HUDEP-2 (cell line): ENCODE results near the gene CPTP.

Experiments
- DNase-seq, 76 experiments: peaks; one replicate each; lab custom pipeline; 2025; ENCODE audit not compliant: unreplicated experiment in 76 of 76; lab: John Stamatoyannopoulos, UW

CPTP gene

DNA sequence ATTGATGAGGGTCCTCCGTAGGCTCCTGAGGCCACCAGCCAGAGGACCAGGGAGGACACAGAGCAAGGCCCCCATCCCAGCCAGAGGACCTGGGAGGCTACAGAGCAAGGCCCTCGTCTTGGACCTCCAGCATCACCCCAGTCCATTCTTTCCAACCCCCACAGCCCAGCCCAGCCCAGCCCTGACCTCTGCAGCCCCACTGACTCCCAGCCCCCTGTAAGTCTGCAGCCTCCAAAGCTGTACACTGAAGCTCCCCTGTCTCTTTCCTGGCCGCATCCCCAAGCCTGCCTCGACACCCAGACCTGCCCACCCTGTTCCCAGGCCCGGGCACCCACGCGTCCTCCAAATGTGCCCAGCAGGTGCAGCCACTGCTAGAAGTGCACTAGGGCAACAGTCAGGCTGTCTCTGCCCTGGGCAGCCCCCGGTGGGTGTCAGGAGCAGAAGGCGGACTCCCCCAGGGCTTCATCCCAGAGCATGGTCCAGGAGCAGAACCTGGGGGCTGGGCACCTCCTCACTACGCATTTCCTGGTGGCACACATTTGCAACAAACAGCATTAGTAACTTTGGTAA, 22.5 kb downstream of the CPTP start:
- DNase-seq: no peak

DNA sequence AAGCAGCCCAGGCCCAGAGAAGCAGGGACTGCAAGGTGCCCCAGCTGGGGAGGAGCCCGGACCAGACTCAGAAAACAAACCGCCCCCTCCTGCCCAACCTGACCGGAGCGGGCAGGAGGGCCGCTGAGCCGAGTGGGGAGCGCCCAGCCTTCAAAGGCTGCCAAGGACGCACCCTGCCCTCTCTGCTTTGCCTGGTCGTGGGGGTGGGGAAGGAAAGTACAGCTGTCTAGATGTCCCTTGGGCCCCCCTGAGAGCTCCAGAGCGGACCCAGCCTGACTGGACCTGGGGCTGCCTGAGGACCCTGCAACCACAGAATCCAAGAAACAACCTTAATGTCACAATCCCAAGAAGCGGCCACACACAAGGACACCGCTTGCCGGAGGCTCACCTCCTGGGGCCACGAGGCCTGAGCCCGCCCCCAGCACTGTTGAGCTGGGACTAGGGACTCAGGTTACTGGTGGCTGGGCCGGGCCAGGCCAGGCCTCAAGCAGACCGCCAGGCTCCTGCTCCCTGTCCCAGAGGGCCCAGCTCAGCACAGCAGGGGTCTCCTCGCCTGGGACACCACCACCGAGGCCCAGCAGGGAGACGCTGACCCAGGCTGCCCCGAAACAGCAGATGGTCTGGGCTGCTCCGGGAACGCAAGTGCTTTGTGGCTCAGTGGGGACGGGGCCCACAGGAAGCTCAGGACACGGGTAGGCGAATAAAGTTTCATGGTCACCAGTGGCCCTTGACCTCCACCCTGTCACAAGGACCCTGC, 23.2 kb downstream of the CPTP start:
- peak in 69 of 76 experiments; percentile 23 to 76 (median 57) for DNase-seq

DNA sequence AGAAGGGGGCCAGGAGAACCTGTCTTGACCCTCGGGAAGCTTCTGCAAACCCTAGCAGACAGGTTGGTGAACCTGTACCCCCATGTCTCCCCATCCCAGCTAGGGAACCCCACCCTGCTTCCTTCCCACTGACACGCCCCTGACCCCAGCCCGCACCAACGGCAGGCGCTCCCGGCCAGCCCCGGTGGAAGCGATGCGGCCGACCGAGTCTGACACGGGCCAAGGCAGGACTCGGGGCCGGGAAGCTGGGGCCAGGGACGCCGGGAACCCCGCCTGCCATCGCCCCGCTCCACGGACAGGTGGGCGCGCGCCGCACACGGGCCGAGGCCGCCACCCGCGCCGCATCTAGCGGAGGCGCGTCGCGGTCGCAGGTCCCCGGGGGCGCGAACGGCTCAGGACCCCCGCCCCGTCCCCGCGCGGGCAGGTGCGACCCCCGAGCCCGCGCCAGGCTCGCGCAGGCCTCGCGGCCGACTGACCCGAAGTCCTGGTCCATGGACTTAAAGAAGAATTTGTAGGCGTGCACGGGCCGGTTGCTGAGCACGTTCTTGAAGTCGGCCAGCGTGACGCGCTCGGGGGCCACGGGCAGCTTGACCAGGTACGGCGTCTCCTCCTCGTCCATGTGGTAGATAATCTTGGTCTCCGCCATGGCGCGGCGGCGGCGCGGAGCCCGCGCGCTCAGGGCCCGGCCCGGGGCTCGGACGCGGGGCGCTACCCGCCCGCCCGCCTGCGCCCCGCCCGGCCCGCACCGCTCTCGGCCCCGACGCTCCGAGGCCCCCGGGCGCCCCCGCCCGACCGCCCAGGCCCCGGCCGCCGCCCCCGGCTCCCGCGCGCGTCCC, 24.0 kb downstream of the CPTP start:
- DNase-seq: peak in 4 of 76 experiments; percentile 17 to 43 (median 28)

DNA sequence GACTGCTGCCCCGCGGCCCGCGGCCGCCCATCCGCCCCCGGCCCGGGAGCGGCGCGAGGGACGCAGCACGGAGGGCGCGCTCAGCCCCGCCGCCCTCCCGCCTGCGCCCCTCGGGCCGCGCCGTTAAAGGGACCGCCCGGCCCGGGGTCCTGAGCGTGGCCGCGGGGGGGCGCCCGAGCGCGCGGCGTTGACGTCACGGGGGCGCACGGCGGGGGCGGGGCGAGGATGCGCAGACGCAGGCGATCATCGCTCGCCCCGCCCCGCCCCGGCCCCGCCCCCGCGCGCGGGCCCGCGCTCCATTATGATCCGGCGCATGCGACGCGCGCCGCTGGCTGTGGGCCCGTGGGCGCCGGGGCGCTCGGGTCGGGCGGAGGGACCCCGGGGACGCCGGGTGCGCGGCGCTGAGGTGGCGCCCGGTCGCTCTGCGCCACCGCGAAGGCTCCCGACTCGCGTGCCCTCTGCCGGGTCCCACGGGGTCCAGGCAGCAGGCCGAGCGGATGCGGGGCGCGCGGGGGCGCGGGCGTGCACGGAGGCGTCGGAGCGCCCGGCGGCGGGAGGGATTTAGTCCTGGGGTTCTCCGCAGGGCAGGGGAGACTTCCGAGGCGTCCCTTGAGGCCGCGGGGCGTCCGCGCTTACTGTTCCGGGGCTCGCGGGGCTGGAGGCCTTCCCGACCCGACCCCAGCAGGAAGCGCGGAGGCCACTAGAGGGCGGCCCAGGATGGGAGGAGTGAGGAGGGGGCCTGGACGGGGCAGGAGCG, 24.8 kb downstream of the CPTP start, which contains the start of gene DVL1:
Gene DVL1 (minus strand): TSS at position 163 of the 757 bp plus-strand sequence. CDS start 353 bp downstream, outside the sequence.
- peak in 47 of 76 experiments; percentile 11 to 62 (median 37) for DNase-seq

DNA sequence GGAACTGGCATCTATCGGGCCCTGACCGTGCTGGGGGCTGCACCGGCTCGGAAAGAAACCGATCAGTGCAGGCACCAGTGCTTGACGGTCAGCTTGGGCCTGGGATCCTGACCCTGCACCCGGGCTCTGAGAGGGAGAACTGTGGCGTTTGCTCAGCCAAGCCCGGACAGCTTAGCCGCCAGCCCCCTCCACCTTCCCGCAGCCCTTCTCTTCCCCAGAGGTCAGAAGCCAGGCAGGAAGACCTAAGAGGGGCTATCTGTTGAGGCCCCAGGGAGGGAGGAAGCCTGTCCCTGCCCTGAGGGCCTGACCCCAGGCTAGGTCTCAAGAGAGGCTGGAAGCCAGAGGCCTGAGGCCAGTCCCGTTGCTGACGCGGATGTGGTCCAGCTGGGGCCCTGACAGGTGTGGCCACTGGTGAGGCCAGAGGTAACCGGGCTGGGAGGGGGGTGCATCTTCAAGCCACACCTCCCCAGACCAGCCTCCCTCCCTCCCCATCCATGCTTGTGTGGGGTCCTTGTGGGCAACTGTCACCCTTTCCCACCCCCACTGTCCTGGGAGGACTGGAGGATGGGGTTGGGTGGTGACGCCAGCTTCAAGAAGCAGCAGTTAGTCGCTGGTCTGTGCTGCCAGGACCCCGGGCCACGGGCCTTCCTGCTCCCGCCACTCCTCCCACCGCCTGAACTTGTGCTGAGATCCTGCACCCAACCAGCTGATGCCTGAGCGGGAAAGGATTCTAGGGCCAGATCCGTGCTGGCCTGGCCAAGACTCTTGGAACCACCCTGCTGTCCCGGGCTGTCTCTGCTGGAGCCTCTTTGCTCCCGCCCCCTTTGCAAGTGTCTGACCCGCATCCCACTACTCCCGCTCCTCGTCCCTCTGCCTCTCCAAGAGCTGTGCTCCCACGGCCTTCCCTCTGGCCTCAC, 27.2 kb downstream of the CPTP start:
- DNase-seq: no peak

DNA sequence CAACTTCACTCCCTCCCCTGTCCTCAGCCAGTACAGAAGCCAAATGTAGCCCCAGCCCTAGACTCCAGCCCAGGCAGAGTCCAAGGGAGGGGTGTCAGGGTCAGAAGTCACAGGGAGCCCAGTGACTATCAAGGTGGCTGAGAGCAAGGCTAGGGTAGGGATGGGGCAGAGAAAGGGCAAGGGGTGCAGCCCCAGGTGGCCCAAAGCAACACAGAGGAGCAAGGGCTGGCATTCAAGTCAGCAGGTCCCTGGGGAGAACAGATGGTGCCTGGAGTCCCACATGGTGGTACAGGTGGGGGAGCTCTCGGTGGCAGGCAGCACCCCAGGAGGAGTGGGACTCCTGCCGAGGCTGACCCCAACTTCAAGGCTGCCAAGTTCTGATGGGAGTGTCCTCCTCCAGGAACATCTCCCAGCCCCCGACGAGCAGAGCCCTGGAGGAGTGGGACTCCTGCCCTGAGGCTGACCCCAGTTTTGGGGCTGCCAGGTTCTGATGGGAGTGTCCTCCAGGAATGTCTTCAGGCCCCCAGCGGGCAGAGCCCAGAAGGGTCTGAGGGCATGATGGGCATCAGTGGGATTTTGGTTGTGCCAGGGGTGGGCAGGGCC, 28.3 kb downstream of the CPTP start:
- no peak for DNase-seq

DNA sequence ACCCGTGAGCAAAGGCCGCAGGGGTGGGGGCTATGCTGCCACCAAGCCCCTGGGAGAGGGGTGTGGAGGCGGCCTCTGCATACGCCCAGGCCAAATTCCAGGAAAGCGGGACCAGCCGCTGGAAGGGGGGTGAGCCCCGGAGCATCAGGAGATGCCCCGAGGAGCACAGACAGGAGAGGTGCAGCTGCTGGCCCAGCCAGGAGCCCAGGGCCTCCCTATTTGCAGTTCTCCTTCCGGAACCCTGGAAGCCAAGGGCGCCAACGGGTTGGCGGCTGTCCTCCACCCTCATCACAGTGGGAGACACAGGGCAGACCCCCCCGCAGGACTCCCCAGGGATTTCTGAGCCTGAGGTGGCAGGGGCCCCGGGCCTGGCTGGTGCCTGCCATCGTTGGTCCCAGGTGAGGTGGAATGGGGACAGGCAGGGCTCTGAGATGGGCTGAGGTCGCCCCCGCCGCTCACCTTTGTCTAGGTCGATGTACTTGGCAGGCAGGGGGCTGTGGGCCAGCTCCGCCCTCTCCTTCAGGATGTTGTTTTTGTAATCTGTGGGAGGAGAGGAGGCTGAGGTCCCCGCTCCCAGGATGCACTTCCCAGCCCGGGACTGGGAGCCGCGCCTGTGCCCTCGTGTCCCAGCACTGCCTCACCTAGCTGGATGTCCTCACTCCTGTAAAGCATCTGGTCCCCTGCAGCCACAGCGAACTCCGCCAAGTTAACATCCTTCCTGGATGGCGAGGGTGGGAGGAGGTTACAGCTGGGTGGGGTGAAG, 29.0 kb downstream of the CPTP start:
- no peak for DNase-seq

DNA sequence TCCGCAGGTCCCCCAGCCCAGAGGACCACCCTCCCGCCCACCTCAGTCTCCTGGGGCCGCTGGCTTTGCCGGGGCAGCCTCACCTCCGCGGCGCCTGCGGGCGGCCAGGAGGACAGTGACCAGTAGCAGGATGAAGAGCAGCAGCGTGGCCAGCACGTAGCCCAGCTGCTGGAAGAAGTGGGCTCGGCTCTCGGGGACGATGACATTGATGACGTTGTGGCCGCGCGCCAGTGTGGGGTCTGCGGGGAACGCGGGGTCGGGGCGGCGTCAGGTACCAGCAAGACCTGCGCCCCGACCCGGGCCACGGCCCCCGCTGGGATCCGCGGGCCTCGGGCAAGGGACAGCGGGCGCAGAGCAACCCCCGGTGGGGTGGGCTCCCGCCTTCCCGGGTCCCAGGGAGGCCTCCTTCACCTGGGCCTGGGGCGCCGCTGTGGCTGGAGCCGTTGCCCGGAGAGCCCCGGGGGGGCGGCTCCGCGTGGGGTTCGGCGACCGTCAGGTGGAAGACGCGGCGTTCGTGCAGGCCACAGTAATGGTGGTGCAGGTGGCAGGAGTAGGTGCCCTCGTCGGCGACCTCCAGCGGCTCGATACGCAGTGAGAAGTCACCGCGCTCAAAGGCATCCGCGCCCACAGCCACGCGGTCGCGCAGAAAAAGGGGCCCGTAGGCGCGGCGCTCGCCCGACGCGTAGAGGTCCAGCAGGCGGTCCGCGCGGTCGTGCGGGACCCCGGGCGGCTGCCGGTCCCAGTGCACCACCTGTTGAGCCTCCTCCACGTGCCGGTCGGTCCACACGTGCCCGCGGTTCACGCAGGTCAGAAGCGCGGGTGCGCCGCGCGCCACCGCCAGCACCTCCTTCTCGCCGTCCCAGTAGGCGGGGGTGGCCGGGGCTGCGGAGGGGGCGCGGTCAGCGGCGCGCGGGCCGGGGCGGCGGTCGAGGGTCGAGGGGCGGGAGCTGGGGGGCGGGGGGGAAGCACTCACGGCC, 30.0 kb downstream of the CPTP start:
- DNase-seq: no peak

DNA sequence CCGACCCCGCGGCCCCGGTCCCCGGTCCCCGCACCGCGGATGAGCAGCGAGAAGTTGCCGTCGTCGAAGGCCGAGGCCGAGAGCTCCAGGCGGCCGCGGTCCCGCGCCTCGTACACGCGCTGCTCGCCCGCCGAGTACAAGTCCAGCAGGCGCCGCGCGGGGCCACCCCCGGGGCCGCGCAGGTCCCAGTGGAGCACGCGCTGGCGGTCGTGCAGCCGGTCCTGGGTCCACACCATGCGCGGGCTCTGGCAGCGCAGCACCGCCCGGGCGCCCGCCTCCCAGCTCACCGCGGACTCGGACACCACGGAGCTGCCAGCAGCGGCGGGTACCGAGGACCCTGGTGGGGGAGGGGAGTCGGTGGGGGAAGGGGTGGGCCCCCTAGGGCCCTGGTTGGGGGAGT, 30.8 kb downstream of the CPTP start:
- peak in 5 of 76 experiments; percentile 20 to 42 (median 29) for DNase-seq

DNA sequence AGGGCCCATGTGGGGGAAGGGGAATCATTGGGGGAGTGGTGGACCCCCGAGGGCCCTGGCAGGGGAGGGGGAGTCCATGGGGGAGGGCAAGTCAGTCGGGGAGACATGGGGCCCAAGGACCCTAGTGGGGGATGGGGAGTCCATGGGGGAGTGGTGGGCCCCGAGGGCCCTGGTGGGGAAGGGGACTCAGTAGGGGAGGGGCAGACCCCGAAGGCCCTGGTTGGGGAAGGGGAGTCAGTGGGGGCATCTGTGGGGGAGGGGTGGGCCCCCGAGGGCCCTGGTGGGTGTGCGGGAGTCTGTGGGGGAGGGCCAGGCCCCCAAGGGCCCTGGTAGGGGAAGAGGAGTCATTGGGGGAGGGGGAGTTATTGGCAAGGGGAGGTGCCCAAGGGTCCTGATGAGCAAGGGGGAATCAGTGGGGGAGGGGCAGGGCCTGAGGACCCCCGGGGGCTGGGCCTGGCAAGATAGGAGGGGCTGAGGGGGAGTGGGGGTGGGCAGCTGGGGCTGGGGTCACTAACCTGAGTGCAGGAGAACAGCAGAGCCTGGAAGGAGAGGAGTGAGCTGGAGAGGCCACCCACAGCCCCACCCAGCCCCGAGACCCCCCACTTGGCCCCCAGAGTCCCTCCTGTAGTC, 31.7 kb downstream of the CPTP start:
- no peak for DNase-seq

DNA sequence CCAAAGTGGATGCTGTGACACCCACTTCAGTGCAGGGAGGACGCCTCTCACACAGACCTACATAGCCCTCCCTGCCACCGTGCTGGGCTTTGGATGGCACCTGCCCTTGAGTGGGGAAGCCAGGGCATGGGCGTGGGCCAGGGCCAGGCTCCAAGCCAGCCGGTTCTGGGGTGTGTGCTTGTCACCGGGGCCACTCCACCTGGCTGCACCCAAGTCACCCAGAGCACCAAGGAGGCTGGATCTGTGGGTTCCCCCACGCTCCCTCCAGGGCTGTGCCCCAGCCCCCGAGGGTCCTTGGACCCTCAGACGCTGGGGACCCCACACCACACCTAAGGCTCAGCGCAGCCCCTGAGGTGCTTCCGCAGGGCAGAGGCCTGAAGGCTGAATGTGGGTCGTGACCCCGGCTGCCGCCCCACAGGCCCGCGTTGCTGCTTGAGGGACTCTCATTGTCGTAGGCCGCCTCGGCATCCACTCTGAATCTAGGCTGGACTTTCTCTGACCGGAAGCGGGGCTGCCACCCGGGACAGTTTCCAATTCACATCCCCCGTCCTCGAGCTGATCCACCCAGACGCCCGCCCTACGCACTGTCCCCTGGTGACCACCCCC, 32.3 kb downstream of the CPTP start:
- DNase-seq: peak in 1 of 76 experiments; percentile 16

DNA sequence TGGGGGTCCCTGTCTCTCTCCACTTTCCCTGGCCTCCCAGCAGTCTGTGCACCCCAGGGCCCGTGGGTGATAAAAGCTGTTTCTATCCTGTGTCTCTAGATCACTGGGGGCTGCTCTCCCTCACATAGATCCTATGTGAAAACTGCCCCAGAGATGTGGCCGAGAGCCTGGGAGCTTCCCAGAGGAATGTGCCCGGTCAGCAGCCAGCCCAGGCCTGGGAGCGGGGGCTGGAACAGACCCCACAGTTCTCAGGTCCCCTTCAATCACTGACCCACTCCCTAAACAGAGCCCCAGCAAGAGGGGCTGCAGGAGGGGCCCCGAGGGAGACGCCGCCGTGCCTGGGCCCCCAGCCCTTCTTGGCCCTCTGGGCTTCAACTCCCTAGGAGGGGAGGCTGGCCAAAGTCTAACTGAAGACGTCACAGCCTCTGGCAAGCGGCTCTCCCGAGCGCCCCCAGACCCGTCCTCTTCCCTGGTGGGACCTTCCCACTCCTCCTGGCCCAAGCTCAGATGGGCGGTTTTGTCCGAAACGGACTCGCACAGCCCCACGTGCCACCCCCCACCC, 33.4 kb downstream of the CPTP start:
- DNase-seq: no peak

DNA sequence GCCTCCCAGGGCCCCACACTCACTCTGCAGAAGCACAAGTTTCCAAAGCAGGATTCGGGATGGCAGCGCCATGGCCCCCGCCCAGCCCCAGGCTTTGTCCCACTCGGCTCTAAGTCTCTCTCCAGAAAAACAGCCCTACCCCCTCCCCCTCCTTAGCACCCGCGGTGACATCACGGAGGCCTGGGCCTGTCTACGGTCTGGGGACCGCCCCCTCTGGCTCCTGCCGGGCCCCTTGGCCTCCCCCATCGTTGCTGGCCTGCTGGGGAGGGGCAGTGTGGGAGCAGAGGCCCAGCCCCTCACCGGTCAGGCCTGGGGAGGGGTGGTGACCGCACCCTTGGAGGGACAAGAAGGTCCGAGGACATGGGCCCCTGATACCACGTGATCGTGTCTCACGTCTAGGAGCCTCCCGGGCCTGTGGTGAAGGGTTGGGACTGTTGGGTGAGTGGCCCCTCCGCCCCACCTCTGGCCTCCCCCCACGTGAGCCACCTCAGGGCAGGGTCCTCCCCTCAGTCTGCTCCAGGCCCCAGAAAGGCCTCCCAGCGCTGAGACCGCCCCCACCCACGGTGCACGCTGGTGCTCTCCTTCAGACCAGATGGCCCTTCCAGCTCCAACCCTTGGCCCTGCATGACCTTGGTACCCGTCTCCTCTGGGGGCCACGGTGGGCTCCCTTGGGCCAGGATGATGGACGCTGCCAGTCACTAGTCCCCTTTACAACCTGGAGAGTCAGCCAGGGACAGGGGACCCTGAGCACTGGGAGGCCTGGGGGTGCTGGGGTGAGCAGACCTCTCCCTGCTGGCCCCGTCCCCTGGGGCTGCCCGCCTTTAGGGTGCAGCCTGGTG, 34.0 kb downstream of the CPTP start, which contains the start of gene MXRA8:
Gene MXRA8 (minus strand): TSS at position 123 of the 839 bp plus-strand sequence. CDS start 51 bp downstream, at position 72.
- peak in 2 of 76 experiments; percentile 26 to 28 for DNase-seq

DNA sequence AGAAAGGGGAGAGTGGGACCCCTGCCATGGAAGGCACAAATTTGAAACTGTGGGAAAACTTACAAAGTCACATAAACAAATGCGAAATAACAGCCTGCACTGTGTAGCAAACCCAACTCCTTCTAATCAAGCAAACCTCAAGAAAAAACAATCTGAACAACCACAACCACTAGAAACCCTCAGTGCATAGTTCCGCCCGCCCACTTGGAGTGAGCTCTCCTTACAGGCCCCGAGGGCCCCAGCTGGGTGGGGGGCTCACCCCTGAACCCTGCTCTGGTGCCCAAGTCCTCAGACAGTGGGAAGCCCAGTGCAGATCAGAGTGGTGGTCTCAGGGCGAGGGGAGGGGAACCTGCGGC, 34.7 kb downstream of the CPTP start:
- DNase-seq: no peak
